Astrocyte (in vitro differentiated cells and primary cell): ENCODE measurements around the gene SUGCT. TPM values are rescaled to one million over a fixed set of nuclear protein-coding genes. Genes with fewer than 3 reads are reported as not detected.

Source experiments
- DNase-seq: peaks from one replicate; pipeline ENCODE4 v3.0.0-alpha.2; 2010; ENCODE audit warnings: low read depth
- FAIRE-seq: peaks from 2 replicates; lab custom pipeline; 2011; peaks lifted over from hg19 to GRCh38; lab: Jason Lieb, UNC
- H2AFZ ChIP-seq: 2 replicates; pipeline ENCODE4 v1.6.0; 2012; ENCODE audit warnings: low read depth, low read length, inconsistent platforms
- H3K27ac ChIP-seq: 2 replicates; pipeline ENCODE4 v1.5.1; 2011; ENCODE audit warnings: low read depth, low read length, inconsistent platforms
- H3K27me3 ChIP-seq: 2 replicates; pipeline ENCODE4 v1.6.0; 2011; ENCODE audit warnings: low read length, inconsistent platforms; ENCODE audit not compliant: insufficient read depth
- H3K36me3 ChIP-seq: 2 replicates; pipeline ENCODE4 v1.5.1; 2011; ENCODE audit warnings: low read length, inconsistent platforms; ENCODE audit not compliant: insufficient read depth
- H3K4me1 ChIP-seq: 2 replicates; pipeline ENCODE4 v1.5.1; 2011; ENCODE audit warnings: low read length, inconsistent platforms; ENCODE audit not compliant: insufficient read depth
- H3K4me2 ChIP-seq: 2 replicates; pipeline ENCODE4 v1.6.0; 2012; ENCODE audit warnings: low read length, inconsistent platforms
- H3K4me3 ChIP-seq: 2 replicates; pipeline ENCODE4 v1.5.1; 2011; ENCODE audit warnings: low read depth, mild to moderate bottlenecking, low read length, inconsistent platforms; ENCODE audit not compliant: insufficient read depth
- H3K79me2 ChIP-seq: 2 replicates; pipeline ENCODE4 v1.6.0; 2012; ENCODE audit warnings: mild to moderate bottlenecking, low read length, inconsistent platforms; ENCODE audit not compliant: insufficient read depth
- H3K9ac ChIP-seq: 2 replicates; pipeline ENCODE4 v1.6.0; 2012; ENCODE audit warnings: mild to moderate bottlenecking, low read length, inconsistent platforms
- H3K9me3 ChIP-seq: 2 replicates; pipeline ENCODE4 v1.5.1; 2012; ENCODE audit warnings: low read depth, mild to moderate bottlenecking, low read length, inconsistent platforms; ENCODE audit not compliant: insufficient read depth
- H4K20me1 ChIP-seq: 2 replicates; pipeline ENCODE4 v1.6.0; 2012; ENCODE audit warnings: low read length, inconsistent platforms; ENCODE audit not compliant: insufficient read depth
- H3K27ac Mint-ChIP-seq: one replicate; pipeline ENCODE4 v1.8.0; 2021; ENCODE audit warnings: mild to moderate bottlenecking, mixed read lengths; ENCODE audit not compliant: unreplicated experiment
- H3K27me3 Mint-ChIP-seq: one replicate; pipeline ENCODE4 v1.8.0; 2021; ENCODE audit warnings: low read depth, mixed read lengths; ENCODE audit not compliant: unreplicated experiment
- H3K36me3 Mint-ChIP-seq: one replicate; pipeline ENCODE4 v1.8.0; 2021; ENCODE audit warnings: low read depth, mixed read lengths; ENCODE audit not compliant: unreplicated experiment
- H3K4me1 Mint-ChIP-seq: one replicate; pipeline ENCODE4 v1.8.0; 2021; ENCODE audit warnings: low read depth, mixed read lengths; ENCODE audit not compliant: unreplicated experiment
- H3K4me3 Mint-ChIP-seq: one replicate; pipeline ENCODE4 v1.8.0; 2021; ENCODE audit warnings: mild to moderate bottlenecking, moderate library complexity, mixed read lengths; ENCODE audit not compliant: unreplicated experiment
- H3K9me3 Mint-ChIP-seq: one replicate; pipeline ENCODE4 v1.8.0; 2021; ENCODE audit warnings: mild to moderate bottlenecking, mixed read lengths; ENCODE audit not compliant: unreplicated experiment
- CTCF ChIP-seq: IDR thresholded peaks from 2 replicates; pipeline ENCODE4 v1.5.1; 2011; ENCODE audit warnings: low read depth, mild to moderate bottlenecking, inconsistent platforms, low read length, moderate library complexity; ENCODE audit not compliant: insufficient read depth
- EZH2 ChIP-seq: IDR thresholded peaks from 2 replicates; pipeline ENCODE4 v1.6.1; 2012; ENCODE audit warnings: mild to moderate bottlenecking, low read length, inconsistent platforms; ENCODE audit not compliant: insufficient read depth
- total RNA-seq: library from RNA; stranded (reverse); gene quantifications from 2 replicates; pipeline ENCODE4 v1.2.1, GENCODE V29; 2021

The SUGCT gene
- total RNA-seq, 1 donor from 2014 or later = 15.5 TPM

GRCh38 chr7:40463446-40463845 is 328.6 kb downstream of the SUGCT start:
- no peaks in the 10 kb centered on the region for H3K36me3 ChIP-seq
- no peaks in the 10 kb centered on the region for H3K9me3 ChIP-seq
- no peaks in the 10 kb centered on the region for H3K79me2 ChIP-seq
- peak overlapping the region; percentile 14 for H3K4me2 ChIP-seq
- DNase-seq (no peak), FAIRE-seq (no peak)
- H3K27ac ChIP-seq = no peak overlapping the region
- no peaks in the 10 kb centered on the region for H3K36me3 Mint-ChIP-seq
- TF ChIP-seq EZH2 (no peak), CTCF (no peak)
- H3K4me1 ChIP-seq = no peaks in the 10 kb centered on the region
- H3K4me3 ChIP-seq = no peak overlapping the region
- peak overlapping the region; percentile 14 for H2AFZ ChIP-seq
- peak overlapping the region; percentile 20 for H3K27ac Mint-ChIP-seq
- no peaks in the 10 kb centered on the region for H3K9me3 Mint-ChIP-seq
- H3K4me1 Mint-ChIP-seq = peaks cover 27% of the 10 kb centered on the region
- peak overlapping the region; percentile 21 for H3K9ac ChIP-seq
- no peak overlapping the region for H3K4me3 Mint-ChIP-seq
- no peaks in the 10 kb centered on the region for H3K27me3 ChIP-seq
- H4K20me1 ChIP-seq = no peaks in the 10 kb centered on the region
- no peaks in the 10 kb centered on the region for H3K27me3 Mint-ChIP-seq

- DNase-seq (peak; percentile 94), FAIRE-seq (peak; percentile 97)
- peak overlapping the region; percentile 96 for H3K27ac ChIP-seq
- Mint-ChIP-seq H3K27me3 (no peaks in the 10 kb centered on the region), H3K4me1 (peaks cover 27% of the 10 kb centered on the region), H3K27ac (peak overlapping the region; percentile 79), H3K4me3 (no peak overlapping the region), H3K9me3 (peaks cover 3% of the 10 kb centered on the region), H3K36me3 (no peaks in the 10 kb centered on the region)
- no peaks in the 10 kb centered on the region for H3K27me3 ChIP-seq
- H3K4me1 ChIP-seq = peaks cover 17% of the 10 kb centered on the region
- TF ChIP-seq EZH2 (no peak), CTCF (no peak)
- peak overlapping the region; percentile 79 for H3K4me2 ChIP-seq
- H3K9ac ChIP-seq = peak overlapping the region; percentile 80
- H3K4me3 ChIP-seq = no peak overlapping the region
- no peak overlapping the region for H2AFZ ChIP-seq
- H3K79me2 ChIP-seq = no peaks in the 10 kb centered on the region
- no peaks in the 10 kb centered on the region for H4K20me1 ChIP-seq
- H3K36me3 ChIP-seq = no peaks in the 10 kb centered on the region
- no peaks in the 10 kb centered on the region for H3K9me3 ChIP-seq
Observed at GRCh38 chr7:40468891-40469864, 334.4 kb downstream of the SUGCT start.
